ENCODE results near the gene CHD1.

CHD1 gene

GRCh38 chr5:98936948-98937715, 8.3 kb upstream of the CHD1 start:
- DNase-seq (ENCODE audit: low read depth in 2 of 2): no peak

GRCh38 chr5:98935206-98935605, 6.4 kb upstream of the CHD1 start:
- no peak for DNase-seq (ENCODE audit: low read depth in 2 of 2)

- DNase-seq (ENCODE audit: low read depth in 2 of 2): no peak
Measured at GRCh38 chr5:98934546-98934945, 5.7 kb upstream of the CHD1 start.

- no peak for DNase-seq (ENCODE audit: low read depth in 2 of 2)
Measured at GRCh38 chr5:98933445-98934072, 4.8 kb upstream of the CHD1 start.

- no peak for DNase-seq (ENCODE audit: low read depth in 2 of 2)
Measured at GRCh38 chr5:98930972-98931762, 2.4 kb upstream of the CHD1 start.

GRCh38 chr5:98929710-98930298, 997 bp upstream of the CHD1 start:
- DNase-seq (ENCODE audit: low read depth in 2 of 2): no peak

GRCh38 chr5:98927989-98928872, 576 bp downstream of the CHD1 start:
- DNase-seq (ENCODE audit: low read depth in 2 of 2): peak; percentile 16 to 29

GRCh38 chr5:98927242-98927988, 1.4 kb downstream of the CHD1 start:
- peak; percentile 50 for DNase-seq (ENCODE audit: low read depth in 2 of 2)

GRCh38 chr5:98923966-98924365, 4.8 kb downstream of the CHD1 start:
- no peak for DNase-seq (ENCODE audit: low read depth in 2 of 2)

- DNase-seq (ENCODE audit: low read depth in 2 of 2): no peak
Measured at GRCh38 chr5:98921947-98922505, 6.8 kb downstream of the CHD1 start.

- DNase-seq (ENCODE audit: low read depth in 2 of 2): no peak
Measured at GRCh38 chr5:98917433-98917832, 11.4 kb downstream of the CHD1 start.

GRCh38 chr5:98916540-98916939, 12.3 kb downstream of the CHD1 start:
- DNase-seq (ENCODE audit: low read depth in 2 of 2): no peak

GRCh38 chr5:98913911-98914310, 14.9 kb downstream of the CHD1 start:
- no peak for DNase-seq (ENCODE audit: low read depth in 2 of 2)

- no peak for DNase-seq (ENCODE audit: low read depth in 2 of 2)
Measured at GRCh38 chr5:98911280-98912040, 17.3 kb downstream of the CHD1 start.

GRCh38 chr5:98909363-98909762, 19.4 kb downstream of the CHD1 start:
- DNase-seq (ENCODE audit: low read depth in 2 of 2): no peak

GRCh38 chr5:98907951-98908350, 20.9 kb downstream of the CHD1 start:
- DNase-seq (ENCODE audit: low read depth in 2 of 2): no peak

- no peak for DNase-seq (ENCODE audit: low read depth in 2 of 2)
Measured at GRCh38 chr5:98906756-98907355, 22.0 kb downstream of the CHD1 start.

- DNase-seq (ENCODE audit: low read depth in 2 of 2): no peak
Measured at GRCh38 chr5:98905857-98906688, 22.7 kb downstream of the CHD1 start.
